Upper lobe of left lung (tissue), 4 donors: ENCODE measurements around the gene CPNE5.

Experiments used
- EP300 ChIP-seq, 4 donors: sonication (generic); formaldehyde crosslinking; IDR thresholded peaks; one replicate each; pipeline ENCODE4 v1.5.1; 2017; ENCODE audit warnings: antibody characterized with exemption in 4 of 4, control low read depth in 2 of 4
- POLR2A ChIP-seq, 4 donors: fragments of 450-650 bp; IDR thresholded peaks; one replicate each; pipeline ENCODE4 v1.5.1; 2016 to 2017; ENCODE audit warnings: antibody characterized with exemption in 4 of 4, mild to moderate bottlenecking in 2 of 4
- POLR2AphosphoS5 ChIP-seq, 2 donors: sonication (generic); formaldehyde crosslinking; IDR thresholded peaks; one replicate each; pipeline ENCODE4 v1.5.1; 2017; ENCODE audit warnings: antibody characterized with exemption in 2 of 2
- TF ChIP-seq, protein P1 (sequence below), 6 experiments: fragments of 450-650 bp in 4 of 6; fragments of 200-600 bp in 2 of 6; sonication (generic) in 2 of 6; IDR thresholded peaks; one replicate each; pipeline ENCODE4 v1.5.1; 2016 to 2019; ENCODE audit warnings: antibody characterized with exemption in 6 of 6

DNA sequence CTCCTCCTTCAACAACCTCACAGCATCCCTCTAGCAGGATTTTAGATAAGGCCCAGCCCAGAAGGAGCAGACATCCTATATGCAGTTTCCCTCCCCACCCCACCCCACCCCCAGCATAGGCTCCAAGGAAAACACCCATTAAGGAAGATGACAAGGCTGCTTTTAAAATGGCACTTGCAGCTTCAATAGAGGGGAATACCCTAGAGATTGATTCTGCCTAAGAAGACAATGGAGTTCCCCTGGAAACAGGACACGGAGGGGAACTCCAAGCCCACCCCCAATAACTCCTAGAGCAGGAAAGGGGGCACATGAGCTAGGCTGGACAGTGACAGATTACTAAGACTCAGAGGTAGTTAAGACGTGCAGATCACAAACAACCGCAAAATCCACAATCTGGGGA, 34.7 kb downstream of the CPNE5 start:
- TF ChIP-seq, protein P1, sequence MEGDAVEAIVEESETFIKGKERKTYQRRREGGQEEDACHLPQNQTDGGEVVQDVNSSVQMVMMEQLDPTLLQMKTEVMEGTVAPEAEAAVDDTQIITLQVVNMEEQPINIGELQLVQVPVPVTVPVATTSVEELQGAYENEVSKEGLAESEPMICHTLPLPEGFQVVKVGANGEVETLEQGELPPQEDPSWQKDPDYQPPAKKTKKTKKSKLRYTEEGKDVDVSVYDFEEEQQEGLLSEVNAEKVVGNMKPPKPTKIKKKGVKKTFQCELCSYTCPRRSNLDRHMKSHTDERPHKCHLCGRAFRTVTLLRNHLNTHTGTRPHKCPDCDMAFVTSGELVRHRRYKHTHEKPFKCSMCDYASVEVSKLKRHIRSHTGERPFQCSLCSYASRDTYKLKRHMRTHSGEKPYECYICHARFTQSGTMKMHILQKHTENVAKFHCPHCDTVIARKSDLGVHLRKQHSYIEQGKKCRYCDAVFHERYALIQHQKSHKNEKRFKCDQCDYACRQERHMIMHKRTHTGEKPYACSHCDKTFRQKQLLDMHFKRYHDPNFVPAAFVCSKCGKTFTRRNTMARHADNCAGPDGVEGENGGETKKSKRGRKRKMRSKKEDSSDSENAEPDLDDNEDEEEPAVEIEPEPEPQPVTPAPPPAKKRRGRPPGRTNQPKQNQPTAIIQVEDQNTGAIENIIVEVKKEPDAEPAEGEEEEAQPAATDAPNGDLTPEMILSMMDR (IDR thresholded peaks at IDR 0.05) = no peak
- no peak for TF ChIP-seq POLR2A (IDR thresholded peaks at IDR 0.05)
- TF ChIP-seq POLR2AphosphoS5 (IDR thresholded peaks at IDR 0.05) = no peak
- no peak for TF ChIP-seq EP300 (IDR thresholded peaks at IDR 0.05)
